GM23338 (cell line): Measurements from ENCODE around the gene ANKS1B. TPM values are rescaled to one million over a fixed set of nuclear protein-coding genes. Genes with fewer than 3 reads are reported as not detected.

Experiments used
- ATAC-seq: fragments of 200-7000 bp; cut with Tn5 transposase; 3 replicates; pipeline ENCODE4 v1.9.1; 2020
- DNase-seq: peaks from one replicate; pipeline ENCODE4 v3.0.0-alpha.2; 2015; ENCODE audit warnings: low spot score
- H2AFZ ChIP-seq: fragments of 200-600 bp; sonication (generic); 2 replicates; pipeline ENCODE4 v1.8.0; 2016; ENCODE audit warnings: antibody characterized with exemption, mild to moderate bottlenecking, moderate library complexity
- H3F3A ChIP-seq: fragments of 200-600 bp; sonication (generic); replicated peaks from 2 replicates; pipeline ENCODE4 v1.8.0; 2017; ENCODE audit warnings: antibody characterized with exemption, mixed run types, low read depth
- H3K27ac ChIP-seq: fragments of 200-600 bp; sonication (generic); 2 replicates; pipeline ENCODE4 v1.6.1; 2016; ENCODE audit warnings: low read depth
- H3K27me3 ChIP-seq: fragments of 200-600 bp; sonication (generic); 2 replicates; pipeline ENCODE4 v1.8.0; 2016; ENCODE audit warnings: mild to moderate bottlenecking, mixed run types, moderate library complexity; ENCODE audit not compliant: insufficient read depth
- H3K36me3 ChIP-seq: fragments of 200-600 bp; sonication (generic); 2 replicates; pipeline ENCODE4 v1.8.0; 2016; ENCODE audit warnings: mild to moderate bottlenecking; ENCODE audit not compliant: insufficient read depth
- H3K4me1 ChIP-seq: fragments of 200-600 bp; sonication (generic); 2 replicates; pipeline ENCODE4 v1.8.0; 2016; ENCODE audit warnings: mild to moderate bottlenecking, moderate library complexity; ENCODE audit not compliant: insufficient read depth
- H3K4me2 ChIP-seq: fragments of 200-600 bp; sonication (generic); 2 replicates; pipeline ENCODE4 v1.7.1; 2017; ENCODE audit warnings: mixed run types
- H3K4me3 ChIP-seq: fragments of 200-600 bp; sonication (generic); 2 replicates; pipeline ENCODE4 v1.6.1; 2016; ENCODE audit warnings: mixed run types
- H3K79me2 ChIP-seq: fragments of 200-600 bp; sonication (generic); replicated peaks from 2 replicates; pipeline ENCODE4 v1.8.0; 2017; ENCODE audit warnings: mild to moderate bottlenecking; ENCODE audit not compliant: insufficient read depth
- H3K9me2 ChIP-seq: fragments of 200-600 bp; sonication (generic); 2 replicates; pipeline ENCODE4 v1.8.0; 2017; ENCODE audit not compliant: insufficient read depth
- H4K20me1 ChIP-seq: fragments of 200-600 bp; sonication (generic); replicated peaks from 2 replicates; pipeline ENCODE4 v1.8.0; 2017; ENCODE audit warnings: mild to moderate bottlenecking; ENCODE audit not compliant: insufficient read depth
- H3K27ac Mint-ChIP-seq: 2 replicates; pipeline ENCODE4 v1.8.0; 2020; ENCODE audit warnings: inconsistent platforms, mild to moderate bottlenecking, moderate library complexity, mixed read lengths
- H3K27me3 Mint-ChIP-seq: 3 replicates; pipeline ENCODE4 v1.8.0; 2022; ENCODE audit warnings: low read depth, mild to moderate bottlenecking, moderate library complexity, mixed read lengths, inconsistent platforms; ENCODE audit not compliant: insufficient read depth, poor library complexity
- H3K36me3 Mint-ChIP-seq: 3 replicates; pipeline ENCODE4 v1.8.0; 2021; ENCODE audit warnings: low read depth, mild to moderate bottlenecking, inconsistent platforms, moderate library complexity, mixed read lengths
- H3K4me1 Mint-ChIP-seq: 3 replicates; pipeline ENCODE4 v1.8.0; 2020; ENCODE audit warnings: mild to moderate bottlenecking, inconsistent platforms, mixed read lengths
- H3K4me3 Mint-ChIP-seq: 3 replicates; pipeline ENCODE4 v1.8.0; 2021; ENCODE audit warnings: moderate library complexity, mild to moderate bottlenecking, inconsistent platforms, mixed read lengths
- H3K9me3 Mint-ChIP-seq: 3 replicates; pipeline ENCODE4 v1.8.0; 2020; ENCODE audit warnings: moderate library complexity, mild to moderate bottlenecking, inconsistent platforms, mixed read lengths
- CTCF ChIP-seq, 2 experiments: fragments of 200-600 bp in 1 of 2; sonication (generic) in 1 of 2; conservative IDR thresholded peaks; 2 replicates each; pipeline versions ENCODE4 v1.5.1 to v1.6.1; 2016 to 2017; ENCODE audit warnings: antibody characterized with exemption in 2 of 2, low read depth in 2 of 2, mild to moderate bottlenecking in 2 of 2, moderate library complexity in 1 of 2
- EZH2 ChIP-seq: fragments of 200-600 bp; sonication (generic); IDR thresholded peaks from one replicate; pipeline ENCODE4 v1.8.0; 2017; ENCODE audit warnings: antibody characterized with exemption, mild to moderate bottlenecking, low read depth; ENCODE audit not compliant: unreplicated experiment
- EZH2phosphoT487 ChIP-seq: fragments of 200-600 bp; sonication (generic); IDR thresholded peaks from one replicate; pipeline ENCODE4 v1.8.1; 2018; ENCODE audit warnings: antibody characterized with exemption; ENCODE audit not compliant: unreplicated experiment
- JUNB ChIP-seq: IDR thresholded peaks from one replicate; pipeline ENCODE4 v1.6.1; 2016; ENCODE audit warnings: antibody characterized with exemption; ENCODE audit not compliant: unreplicated experiment
- REST ChIP-seq: IDR thresholded peaks from one replicate; pipeline ENCODE4 v1.6.1; 2018; ENCODE audit warnings: antibody characterized with exemption; ENCODE audit not compliant: unreplicated experiment
- STAT1 ChIP-seq: IDR thresholded peaks from one replicate; pipeline ENCODE4 v1.6.1; 2016; ENCODE audit warnings: antibody characterized with exemption; ENCODE audit not compliant: unreplicated experiment
- ZNF114 ChIP-seq: fragments of 250-450 bp; sonication (Bioruptor Pico); IDR thresholded peaks from 2 replicates; pipeline ENCODE4 v1.5.0; 2020; ENCODE audit warnings: mild to moderate bottlenecking, moderate library complexity
- ZNF331 ChIP-seq: fragments of 250-450 bp; sonication (Bioruptor Pico); IDR thresholded peaks from 2 replicates; pipeline ENCODE4 v1.5.0; 2020; ENCODE audit warnings: low read depth, mild to moderate bottlenecking, moderate library complexity
- polyA plus RNA-seq: library from polyadenylated mRNA; unstranded; fragments of >200 nt; fragmentation: Nextera tagmentation; extraction: Ambion mirVana; gene quantifications from 2 replicates; pipeline ENCODE4 v1.2.1, GENCODE V29; 2016
- total RNA-seq: library from RNA; depleted of rRNA; stranded (reverse); fragments of >200 nt; shearing (Covaris generic); gene quantifications from 2 replicates; pipeline ENCODE4 v1.2.3, GENCODE V29; 2014

ANKS1B gene
- total and polyA plus RNA-seq, 2 experiments from 2014 or later: 4.3 to 5.8 TPM

GRCh38 chr12:100024974-100025555, 40.3 kb upstream of the ANKS1B start:
- TF ChIP-seq EZH2 (no peak), CTCF (conservative IDR thresholded peaks at IDR 0.05; ENCODE audit: low read depth in 2 of 2) (no peak), ZNF331 (CRISPR knock-in tag) (no peak), EZH2phosphoT487 (no peak), REST (no peak)
- no peaks in the 10 kb centered on the region for H3K27me3 ChIP-seq
- H3K9me3 Mint-ChIP-seq: no peaks in the 10 kb centered on the region; the same call in 2 of the 3 replicates
- no peak overlapping the region for H3K4me3 Mint-ChIP-seq
- no peak overlapping the region for H3K27ac Mint-ChIP-seq
- ATAC-seq: no peak
- H3K27me3 Mint-ChIP-seq: no peaks in the 10 kb centered on the region
- no peaks in the 10 kb centered on the region for H3K4me1 ChIP-seq
- no peak overlapping the region for H3K4me3 ChIP-seq
- H3K9me2 ChIP-seq: 0 out of 2 replicates have a peak, but pooled peaks cover 3% of the 10 kb centered on the region
- DNase-seq: no peak
- no peaks in the 10 kb centered on the region for H3F3A ChIP-seq
- no peak overlapping the region for H2AFZ ChIP-seq
- H3K36me3 ChIP-seq: no peaks in the 10 kb centered on the region
- H3K4me2 ChIP-seq: no peak overlapping the region
- H3K27ac ChIP-seq: no peak overlapping the region
- no peaks in the 10 kb centered on the region for H4K20me1 ChIP-seq
- H3K79me2 ChIP-seq: no peaks in the 10 kb centered on the region
- H3K4me1 Mint-ChIP-seq: no peaks in the 10 kb centered on the region
- H3K36me3 Mint-ChIP-seq: 0 out of 3 replicates have a peak, but pooled peaks cover 3% of the 10 kb centered on the region

- no peak overlapping the region for H3K4me3 ChIP-seq
- DNase-seq: peak; percentile 21
Measured at GRCh38 chr12:100020370-100020769, 35.6 kb upstream of the ANKS1B start.

More at GRCh38 chr12:100020370-100020769, 35.6 kb upstream of the ANKS1B start:
- Histone ChIP-seq H3K4me2 (no peak overlapping the region), H3K27me3 (no peaks in the 10 kb centered on the region), H3K79me2 (no peaks in the 10 kb centered on the region), H3F3A (no peaks in the 10 kb centered on the region), H3K4me1 (no peaks in the 10 kb centered on the region), H3K27ac (no peak overlapping the region), H3K9me2 (0 out of 2 replicates have a peak, but pooled peaks cover 3% of the 10 kb centered on the region), H2AFZ (no peak overlapping the region), H3K36me3 (no peaks in the 10 kb centered on the region), H4K20me1 (no peaks in the 10 kb centered on the region)
- TF ChIP-seq ZNF114 (CRISPR knock-in tag): no peak
- no peak for TF ChIP-seq JUNB
- no peak for TF ChIP-seq ZNF331 (CRISPR knock-in tag)
- no peak for TF ChIP-seq STAT1
- no peaks in the 10 kb centered on the region for H3K27me3 Mint-ChIP-seq
- peak; percentile 39; the same call in 2 of the 3 replicates for ATAC-seq
- H3K27ac Mint-ChIP-seq: no peak overlapping the region
- 0 out of 3 replicates have a peak, but pooled peaks cover 3% of the 10 kb centered on the region for H3K36me3 Mint-ChIP-seq
- no peak overlapping the region for H3K4me3 Mint-ChIP-seq
- H3K9me3 Mint-ChIP-seq: peaks cover 4% of the 10 kb centered on the region; the same call in 1 of the 3 replicates
- H3K4me1 Mint-ChIP-seq: no peaks in the 10 kb centered on the region
